DMS79 (cell line): ENCODE data around the gene C6orf62.
"Not testable (repeated sequence)": the region's sequence is repeated elsewhere in the genome, so short reads cannot be mapped to it uniquely, and the experiment has no call there.

Source experiments
- DNase-seq: peaks from one replicate; lab custom pipeline; 2025; lab: John Stamatoyannopoulos, UW

Gene C6orf62

GRCh38 chr6:24742216-24742738, 23.3 kb upstream of the C6orf62 start:
- no peak for DNase-seq

GRCh38 chr6:24740861-24741260, 21.9 kb upstream of the C6orf62 start:
- no peak for DNase-seq

- no peak for DNase-seq
Observed at GRCh38 chr6:24738741-24739140, 19.8 kb upstream of the C6orf62 start.

- not testable (repeated sequence) for DNase-seq
Observed at GRCh38 chr6:24734710-24735109, 15.8 kb upstream of the C6orf62 start.

GRCh38 chr6:24734166-24734565, 15.2 kb upstream of the C6orf62 start:
- no peak for DNase-seq

- DNase-seq: not testable (repeated sequence)
Observed at GRCh38 chr6:24731456-24732134, 12.6 kb upstream of the C6orf62 start.

GRCh38 chr6:24730653-24731052, 11.7 kb upstream of the C6orf62 start:
- not testable (repeated sequence) for DNase-seq

GRCh38 chr6:24723270-24723669, 4.3 kb upstream of the C6orf62 start:
- DNase-seq: no peak

- DNase-seq: no peak
Observed at GRCh38 chr6:24721461-24722215, 2.7 kb upstream of the C6orf62 start.

- peak; percentile 99 for DNase-seq
Observed at GRCh38 chr6:24720604-24721460, 1.9 kb upstream of the C6orf62 start.

GRCh38 chr6:24720131-24720603, 1.2 kb upstream of the C6orf62 start:
- DNase-seq: no peak

GRCh38 chr6:24718449-24719124, 367 bp downstream of the C6orf62 start:
- no peak for DNase-seq

GRCh38 chr6:24716602-24717148, 2.3 kb downstream of the C6orf62 start:
- not testable (repeated sequence) for DNase-seq

GRCh38 chr6:24710519-24711303, 8.2 kb downstream of the C6orf62 start:
- DNase-seq: no peak

GRCh38 chr6:24709014-24709711, 9.8 kb downstream of the C6orf62 start:
- no peak for DNase-seq

- no peak for DNase-seq
Observed at GRCh38 chr6:24708612-24709011, 10.3 kb downstream of the C6orf62 start.

GRCh38 chr6:24704468-24704867, 14.5 kb downstream of the C6orf62 start:
- no peak for DNase-seq

GRCh38 chr6:24702720-24703282, 16.2 kb downstream of the C6orf62 start:
- DNase-seq: no peak
